Suppressor macrophage (primary cell): ENCODE measurements around the gene GRID2IP.
"Not testable (repeated sequence)": the region's sequence is repeated elsewhere in the genome, so short reads cannot be mapped to it uniquely, and the experiment has no call there.

ENCODE experiments used
- DNase-seq, 4 experiments: peaks; one replicate each; pipeline ENCODE4 v3.0.0-alpha.2; 2020 to 2022
- total RNA-seq, 17 experiments: gene quantifications; one replicate each; lab custom pipeline; 2026; ENCODE audit warnings: mixed read lengths in 6 of 17, inconsistent platforms in 3 of 17; lab: John Stamatoyannopoulos, UW

GRID2IP gene
- total RNA-seq = 0.07 to 2.2 (median 0.18) reads per million in 17 experiments

DNA sequence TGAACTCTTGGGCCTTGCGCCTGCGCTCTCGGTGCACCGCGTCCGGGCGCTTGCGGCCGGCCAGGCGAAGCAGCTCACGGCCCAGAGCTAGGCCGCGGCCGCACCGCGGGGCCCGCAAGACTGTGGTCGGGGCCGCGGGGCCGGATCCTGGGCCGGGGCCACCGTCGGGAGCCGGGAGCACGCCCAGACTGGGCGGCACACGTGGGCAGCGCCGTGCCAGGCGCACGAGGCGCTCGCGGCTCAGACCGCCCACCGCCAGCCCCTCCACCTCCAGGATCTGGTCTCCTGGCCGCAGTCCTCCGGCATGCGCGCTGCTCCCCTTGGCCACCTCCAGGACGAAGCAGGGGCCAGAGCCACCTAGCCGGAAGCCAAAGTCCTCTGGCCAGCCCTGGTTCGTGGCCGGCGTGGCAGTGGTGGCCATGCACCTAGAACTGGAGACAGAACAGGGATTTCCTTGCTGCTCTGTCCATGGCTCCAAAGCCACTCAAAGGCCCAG, at the start of gene GRID2IP:
Gene GRID2IP (minus strand): TSS at position 446 of the 496 bp plus-strand sequence. CDS start 25 bp downstream, at position 421.
- DNase-seq = no peak

DNA sequence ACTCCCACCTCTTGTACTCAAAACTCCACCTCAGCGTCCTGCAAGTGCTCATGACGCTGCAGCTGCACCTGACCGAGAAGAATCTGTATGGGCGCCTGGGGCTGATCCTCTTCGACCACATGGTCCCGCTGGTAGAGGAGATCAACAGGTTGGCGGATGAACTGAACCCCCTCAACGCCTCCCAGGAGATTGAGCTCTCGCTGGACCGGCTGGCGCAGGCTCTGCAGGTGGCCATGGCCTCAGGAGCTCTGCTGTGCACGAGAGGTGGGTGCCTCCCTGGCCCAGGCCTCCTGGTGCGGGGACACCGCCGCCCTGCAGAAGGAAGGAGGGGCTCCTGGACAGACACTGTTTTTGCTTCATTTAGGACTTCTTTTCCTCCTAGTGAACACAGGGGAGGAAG, 48.8 kb upstream of the GRID2IP start:
- no peak for DNase-seq

DNA sequence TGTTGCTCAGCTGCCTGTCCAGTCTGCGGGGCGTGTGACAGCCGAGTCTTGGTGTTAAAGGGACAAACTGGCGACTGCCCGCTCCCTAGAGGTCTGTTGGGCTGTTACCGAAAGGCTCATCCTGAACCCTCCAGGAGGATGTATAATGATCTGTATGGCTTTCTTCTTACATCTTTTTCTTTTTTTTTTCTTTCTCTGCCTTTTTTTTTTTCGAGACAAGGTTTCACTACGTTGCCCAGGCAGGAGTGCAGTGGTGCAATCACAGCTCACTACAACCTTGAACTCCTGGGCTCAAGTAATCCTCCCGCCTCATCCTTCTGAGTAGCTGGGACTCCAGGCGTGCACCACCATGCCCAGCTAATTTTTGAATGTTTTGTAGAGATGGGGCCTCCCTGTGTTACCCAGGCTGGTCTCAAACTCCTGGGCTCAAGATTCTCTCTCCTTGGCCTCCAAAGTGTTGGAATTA, 39.4 kb upstream of the GRID2IP start:
- no peak for DNase-seq

DNA sequence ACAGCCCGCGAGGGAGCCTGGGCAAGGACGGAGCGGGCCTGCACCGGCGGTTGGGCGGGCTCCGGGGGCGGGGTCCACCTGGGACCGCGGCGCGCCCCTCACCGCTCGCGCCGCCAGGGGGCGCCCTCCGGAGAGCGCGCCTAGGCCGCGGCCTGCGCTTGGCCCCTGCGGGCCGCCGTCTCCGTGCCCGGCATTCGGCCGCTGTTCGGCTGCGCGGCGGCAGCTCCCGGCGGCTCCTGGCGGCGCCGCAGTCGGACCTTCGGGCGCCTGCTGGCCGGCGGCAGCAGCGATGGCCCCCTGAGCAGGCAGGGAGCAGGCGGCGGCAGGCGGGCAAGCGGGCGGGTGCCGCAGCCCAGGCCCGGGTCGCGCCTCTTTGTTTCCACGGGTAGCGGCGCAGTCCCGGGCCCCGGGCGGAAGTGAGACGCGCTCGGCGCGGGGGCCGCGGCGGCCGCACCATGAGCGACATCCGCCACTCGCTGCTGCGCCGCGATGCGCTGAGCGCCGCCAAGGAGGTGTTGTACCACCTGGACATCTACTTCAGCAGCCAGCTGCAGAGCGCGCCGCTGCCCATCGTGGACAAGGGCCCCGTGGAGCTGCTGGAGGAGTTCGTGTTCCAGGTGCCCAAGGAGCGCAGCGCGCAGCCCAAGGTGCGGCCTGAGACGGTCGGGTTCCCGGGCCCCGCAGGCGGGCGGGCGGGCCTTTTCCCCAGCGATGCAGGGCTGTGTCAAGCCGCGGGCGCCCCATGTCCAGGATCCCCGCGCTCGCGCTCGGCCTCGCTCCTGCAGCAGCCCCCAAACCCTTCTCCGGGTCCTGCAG, 38.8 kb upstream of the GRID2IP start, which contains the start of gene INTS15:
Gene INTS15 (plus strand): TSS at position 193 of the 816 bp plus-strand sequence. CDS start 263 bp downstream, at position 456.
- peak; percentile 87 to 96 (median 94) for DNase-seq

DNA sequence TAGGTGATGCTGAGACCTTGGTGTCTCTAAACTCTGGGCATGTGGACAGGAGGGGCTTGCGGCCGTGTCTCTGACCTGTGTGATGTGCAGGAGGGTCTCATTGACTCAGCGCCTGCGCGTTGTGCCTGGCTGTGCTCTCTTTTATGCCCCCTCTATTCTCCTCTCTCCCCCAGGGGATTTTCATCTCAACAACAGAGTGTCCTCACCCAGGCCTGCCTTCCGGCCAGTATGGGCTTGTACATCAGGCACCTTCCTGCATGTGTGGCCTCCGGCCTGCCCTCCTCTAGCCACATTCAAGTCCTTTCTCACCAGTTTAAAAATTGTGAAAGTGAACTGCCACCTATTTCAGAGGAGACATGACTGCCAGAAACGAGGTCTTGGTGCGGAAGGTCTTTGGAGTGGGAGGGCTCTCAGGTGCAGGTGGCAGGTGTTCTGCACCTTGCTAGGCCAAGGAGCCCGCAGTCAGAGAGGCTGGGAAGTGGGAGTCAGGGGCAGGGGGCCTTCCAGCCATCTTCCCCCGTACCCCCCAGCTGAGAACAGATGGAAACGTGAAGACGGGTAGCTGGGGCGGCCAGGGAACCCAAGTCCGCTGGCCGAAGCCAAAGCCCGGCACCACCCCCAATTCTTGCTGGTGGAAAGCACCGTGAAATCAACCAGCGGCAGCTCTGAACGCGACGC, 38.0 kb upstream of the GRID2IP start:
- no peak for DNase-seq

DNA sequence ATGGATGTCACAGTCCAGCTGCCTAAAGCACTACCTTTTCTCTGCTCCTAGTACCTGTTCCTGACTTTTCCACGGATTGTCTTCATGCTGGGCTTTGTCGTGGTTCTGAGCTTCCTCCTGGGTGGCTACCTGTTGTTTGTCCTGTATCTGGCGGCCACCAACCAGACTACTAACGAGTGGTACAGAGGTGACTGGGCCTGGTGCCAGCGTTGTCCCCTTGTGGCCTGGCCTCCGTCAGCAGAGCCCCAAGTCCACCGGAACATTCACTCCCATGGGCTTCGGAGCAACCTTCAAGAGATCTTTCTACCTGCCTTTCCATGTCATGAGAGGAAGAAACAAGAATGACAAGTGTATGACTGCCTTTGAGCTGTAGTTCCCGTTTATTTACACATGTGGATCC, 37.3 kb upstream of the GRID2IP start:
- DNase-seq = no peak

DNA sequence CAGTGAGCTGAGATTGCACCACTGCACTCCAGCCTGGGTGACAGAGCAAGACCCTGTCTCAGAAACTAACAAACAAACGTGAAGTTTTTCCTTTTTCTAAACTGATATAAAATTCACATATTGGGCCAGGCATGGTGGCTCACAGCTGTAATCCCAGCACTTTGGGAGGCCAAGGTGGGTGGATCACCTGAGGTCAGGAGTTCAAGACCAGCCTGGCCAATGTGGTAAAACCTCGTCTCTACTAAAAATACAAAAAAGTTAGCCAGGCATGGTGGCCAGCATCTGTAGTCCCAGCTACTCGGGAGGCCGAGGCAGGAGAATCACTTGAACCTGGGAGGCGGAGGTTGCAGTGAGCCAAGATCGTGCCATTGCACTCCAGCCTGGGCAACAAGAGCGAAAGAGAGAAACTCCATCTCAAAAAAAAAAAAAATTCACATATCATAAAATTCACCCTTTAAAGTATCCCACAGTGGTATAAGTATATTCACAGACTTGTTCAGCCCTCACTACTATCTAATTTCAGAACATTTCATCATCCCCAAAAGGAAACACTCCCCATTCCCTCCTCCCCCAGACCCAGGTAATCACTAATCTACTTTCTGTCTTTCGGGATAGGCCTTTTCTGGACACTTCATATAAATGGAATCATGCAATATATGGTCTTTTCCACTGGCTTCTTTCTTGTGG, 34.6 kb upstream of the GRID2IP start:
- DNase-seq = not testable (repeated sequence)

DNA sequence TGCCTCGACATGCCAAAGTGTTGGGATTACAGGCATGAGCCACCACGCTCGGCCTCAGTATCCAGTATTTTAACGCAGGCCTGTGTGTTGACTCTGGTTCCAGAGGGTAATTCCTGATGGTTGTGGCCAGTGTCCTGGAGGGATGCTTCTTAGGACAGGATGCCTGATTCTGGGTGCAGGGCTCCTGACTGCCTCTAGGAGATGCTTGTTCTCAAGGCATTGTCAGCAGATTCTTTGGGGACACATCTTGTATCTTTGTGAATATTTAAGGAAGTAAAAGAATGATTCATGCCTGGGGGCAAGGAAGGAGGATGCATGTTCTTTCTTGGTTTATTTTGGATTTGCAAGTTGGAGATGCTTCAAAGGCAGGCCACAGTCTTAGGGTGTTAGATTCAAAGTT, 28.2 kb upstream of the GRID2IP start:
- DNase-seq = peak; percentile 78 to 92 (median 82)

DNA sequence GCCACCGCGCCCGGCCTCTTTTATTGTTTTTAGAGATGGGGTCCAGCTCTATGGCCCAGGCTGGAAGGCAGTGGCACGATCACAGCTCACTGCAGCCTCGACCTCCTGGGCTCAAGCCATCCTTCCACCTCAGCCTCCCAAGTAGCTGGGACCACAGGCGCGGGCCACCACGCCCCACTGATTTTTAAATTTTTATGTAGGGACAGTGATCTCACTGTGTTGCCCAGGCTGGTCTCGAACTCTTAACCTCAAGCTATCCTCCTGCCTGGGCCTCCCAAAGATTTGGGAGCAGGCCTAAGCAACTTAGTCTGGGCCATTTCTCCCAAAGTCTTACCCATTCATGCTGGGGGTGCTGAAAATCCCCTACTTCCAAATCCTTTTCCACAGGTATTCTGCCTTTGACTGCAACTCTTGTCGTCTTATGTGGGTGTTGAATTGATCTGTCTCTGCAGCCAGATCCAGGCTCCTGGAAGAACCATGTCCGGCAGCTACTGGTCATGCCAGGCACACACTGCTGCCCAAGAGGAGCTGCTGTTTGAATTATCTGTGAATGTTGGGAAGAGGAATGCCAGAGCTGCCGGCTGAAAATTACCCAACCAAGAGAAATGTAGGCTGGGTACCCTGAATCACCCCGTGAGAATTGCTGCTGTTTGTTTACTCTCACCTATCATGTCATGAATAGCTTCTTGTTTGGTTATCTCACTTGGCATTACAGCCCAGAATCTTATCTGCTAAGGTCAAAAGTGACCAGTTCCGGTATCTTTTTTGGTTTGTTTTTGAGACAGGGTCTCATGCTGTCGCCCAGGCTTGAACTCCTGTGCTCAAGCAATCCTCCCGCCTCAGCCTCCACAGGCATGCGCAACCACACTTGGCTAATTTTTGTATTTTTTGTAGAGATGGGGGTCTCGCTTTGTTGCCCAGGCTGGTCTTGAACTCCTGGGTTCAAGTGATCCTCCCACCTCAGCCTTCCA, 27.1 kb upstream of the GRID2IP start:
- no peak for DNase-seq

DNA sequence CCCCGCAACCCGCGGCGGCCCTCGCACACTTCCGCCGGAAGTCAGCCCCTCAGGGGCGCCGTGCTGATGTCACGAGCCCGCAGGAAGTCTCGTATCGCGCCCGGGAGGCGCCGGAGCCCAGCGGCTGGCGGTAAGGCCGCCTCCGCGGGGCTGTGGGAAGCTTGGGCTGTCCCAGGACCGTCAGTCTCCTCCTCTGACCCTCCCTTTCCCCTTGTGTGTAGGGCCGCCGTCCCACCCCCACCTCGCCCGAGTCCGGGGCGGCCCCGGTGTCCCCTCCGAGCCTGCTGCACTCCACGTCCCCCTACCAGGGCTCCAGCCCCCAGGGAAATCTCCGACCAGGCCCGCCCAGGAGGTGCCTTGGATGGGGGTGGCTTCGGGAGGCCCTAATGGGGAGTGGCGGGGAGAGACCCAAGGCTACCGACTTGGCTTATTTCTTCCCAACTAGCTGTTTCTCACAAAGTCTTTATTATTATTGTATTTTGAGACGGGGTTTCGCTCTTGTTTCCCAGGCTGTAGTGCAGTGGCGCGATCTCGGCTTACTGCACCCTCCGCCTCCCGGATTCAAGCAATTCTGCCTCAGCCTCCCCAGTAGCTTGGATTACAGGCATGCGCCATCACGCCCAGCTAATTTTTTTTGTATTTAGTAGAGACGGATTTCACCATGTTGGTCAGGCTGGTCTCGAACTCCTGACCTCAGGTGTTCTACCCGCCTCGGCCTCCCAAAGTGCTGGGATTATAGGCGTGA, 26.3 kb upstream of the GRID2IP start, which contains the start of gene ZDHHC4:
Gene ZDHHC4 (plus strand): TSS at position 86 of the 745 bp plus-strand sequence. CDS start 3,108 bp downstream, outside the sequence.
- DNase-seq = peak; percentile 95 to 98 (median 97)

DNA sequence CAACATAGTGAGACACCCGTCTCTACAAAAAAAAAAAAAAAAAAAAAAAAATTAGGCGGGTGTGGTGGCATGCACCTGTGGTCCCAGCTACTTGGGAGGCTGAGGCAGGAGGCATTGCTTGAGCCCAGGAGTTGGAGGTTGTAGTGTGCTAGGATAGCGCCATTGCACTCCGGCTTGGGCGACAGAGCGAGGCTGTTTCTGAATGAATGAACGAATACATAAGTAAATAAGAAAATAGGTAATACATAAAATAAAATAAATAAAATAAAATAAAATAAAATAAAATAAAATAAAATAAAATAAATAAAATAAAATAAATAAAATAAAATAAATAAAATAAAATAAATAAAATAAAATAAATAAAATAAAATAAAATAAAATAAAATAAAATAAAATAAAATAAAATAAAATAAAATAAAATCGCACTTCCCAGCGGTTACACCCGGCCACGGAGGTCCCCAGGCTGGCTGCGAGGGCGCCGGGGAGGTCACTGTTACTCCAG, 25.7 kb upstream of the GRID2IP start:
- not testable (repeated sequence) for DNase-seq

DNA sequence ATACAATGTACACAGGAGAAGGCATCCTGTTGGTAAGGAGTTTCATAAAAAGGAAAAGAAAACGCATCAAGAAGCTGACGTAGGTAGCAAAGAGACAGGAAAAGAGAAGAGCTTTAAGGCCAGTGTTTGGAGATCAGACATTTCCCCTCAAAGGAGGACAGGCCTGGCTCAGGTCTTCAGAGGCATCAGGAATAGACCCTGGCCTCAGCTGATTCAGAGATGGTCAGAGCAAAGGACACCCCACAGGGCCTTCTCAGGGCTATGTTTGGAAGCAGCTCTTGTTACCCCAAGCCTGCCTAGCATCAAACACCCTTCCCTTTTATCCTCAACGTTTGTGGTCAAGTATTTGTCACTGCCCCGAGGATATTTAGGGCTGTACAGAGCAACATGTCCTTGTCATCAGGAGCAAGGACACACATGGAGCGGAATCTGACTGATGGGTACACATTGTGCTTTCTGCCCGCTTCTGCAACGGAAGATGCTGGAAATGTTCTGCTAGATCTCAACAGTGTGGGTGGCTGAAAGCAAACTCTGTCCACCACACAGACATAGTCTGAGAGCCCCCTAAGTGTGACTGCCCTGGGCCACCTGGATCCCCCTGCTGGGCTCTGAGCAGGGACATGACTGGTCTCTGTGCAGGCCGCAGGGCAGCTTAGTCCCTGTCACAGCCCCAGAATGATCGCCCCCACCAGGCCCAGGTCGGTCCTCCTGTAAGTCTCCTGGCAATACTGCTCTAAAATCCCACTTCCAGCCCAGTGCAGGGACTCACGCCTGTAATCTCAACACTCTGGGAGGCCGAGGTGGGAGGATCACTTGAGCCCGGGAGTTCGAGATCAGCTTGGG, 25.0 kb upstream of the GRID2IP start:
- DNase-seq = no peak

DNA sequence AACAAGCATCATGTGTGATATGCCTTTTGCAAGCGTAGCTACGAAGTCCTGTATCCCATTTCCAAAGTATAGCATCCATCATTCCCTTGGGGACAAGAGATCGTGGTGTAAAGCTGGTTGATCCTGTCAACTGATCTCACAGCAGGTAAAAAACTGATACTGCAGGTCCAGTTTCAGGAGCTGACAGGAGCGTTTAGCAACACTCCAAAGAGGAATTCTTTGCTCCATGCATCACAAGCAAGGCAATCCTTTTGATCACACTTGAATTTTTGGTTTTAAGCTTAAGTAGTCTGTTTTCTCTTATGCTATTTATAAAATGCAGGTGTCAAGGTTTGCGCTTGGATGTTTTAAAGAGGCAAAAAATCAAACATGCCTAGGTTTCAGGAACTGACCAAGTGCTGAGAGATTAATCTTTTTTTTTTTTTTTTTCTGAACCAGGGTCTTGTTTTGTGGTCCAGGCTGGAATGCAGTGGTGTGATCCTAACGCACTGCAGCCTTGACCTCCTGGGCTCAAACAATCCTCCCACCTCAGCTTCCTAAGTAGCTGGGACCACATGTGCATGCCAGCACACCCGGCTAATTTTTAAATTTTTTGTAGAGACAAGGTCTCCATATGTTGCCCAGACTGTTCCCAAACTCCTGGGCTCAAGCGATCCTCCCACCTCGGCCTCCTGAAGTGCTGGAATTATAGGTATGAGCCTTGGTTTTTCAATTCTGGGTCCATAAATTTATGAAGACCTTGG, 24.2 kb upstream of the GRID2IP start:
- DNase-seq = no peak

DNA sequence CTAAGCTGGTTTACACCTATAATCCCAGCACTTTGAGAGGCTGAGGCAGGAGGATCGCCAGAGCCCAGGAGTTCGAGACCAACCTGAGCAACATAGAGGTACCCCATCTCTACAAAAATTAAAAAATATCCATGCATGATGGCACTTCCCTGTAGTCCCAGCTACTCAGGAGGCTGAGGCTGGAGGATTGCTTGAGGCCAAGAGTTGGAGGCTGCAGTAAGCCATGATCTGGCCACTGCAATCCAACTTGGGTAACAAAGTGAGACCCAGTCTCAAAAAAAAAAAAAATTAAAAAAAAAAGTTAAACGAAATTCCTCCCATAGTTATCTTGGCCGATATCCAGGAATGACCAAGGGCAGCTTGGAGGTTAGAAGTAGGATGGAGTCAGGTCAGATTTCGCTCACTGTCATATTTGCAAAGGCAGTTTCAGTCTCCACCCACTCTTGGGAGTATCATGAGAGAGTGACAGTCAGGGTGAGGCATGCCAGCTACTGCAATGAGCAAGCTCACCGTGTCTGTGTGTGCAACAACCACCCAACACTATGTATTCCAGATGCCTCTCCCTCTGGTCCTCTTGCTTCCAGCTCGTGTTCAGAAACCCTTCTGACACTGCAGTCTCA, 20.0 kb upstream of the GRID2IP start:
- peak; percentile 57 to 84 (median 71) for DNase-seq

DNA sequence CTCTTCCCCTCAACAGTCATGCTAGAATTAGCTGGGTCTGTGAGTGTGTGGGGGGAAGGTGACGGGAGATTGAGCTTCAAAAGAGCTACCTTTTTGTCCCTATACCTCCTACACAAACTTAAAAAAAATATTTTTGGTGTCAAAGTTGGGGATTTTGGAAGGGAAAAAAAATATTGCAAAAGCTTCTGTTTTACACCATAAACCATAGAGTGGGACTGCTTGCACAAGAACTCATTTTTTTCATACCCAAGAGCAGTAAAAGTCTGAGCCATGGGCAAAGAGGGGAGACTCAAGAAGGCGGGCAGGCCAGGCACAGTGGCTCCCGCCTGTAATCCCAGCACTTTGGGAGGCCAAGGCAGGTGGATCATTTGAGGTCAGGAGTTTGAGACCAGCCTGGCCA, 16.6 kb upstream of the GRID2IP start:
- DNase-seq = peak in 2 of 4 experiments; percentile 55 to 59

DNA sequence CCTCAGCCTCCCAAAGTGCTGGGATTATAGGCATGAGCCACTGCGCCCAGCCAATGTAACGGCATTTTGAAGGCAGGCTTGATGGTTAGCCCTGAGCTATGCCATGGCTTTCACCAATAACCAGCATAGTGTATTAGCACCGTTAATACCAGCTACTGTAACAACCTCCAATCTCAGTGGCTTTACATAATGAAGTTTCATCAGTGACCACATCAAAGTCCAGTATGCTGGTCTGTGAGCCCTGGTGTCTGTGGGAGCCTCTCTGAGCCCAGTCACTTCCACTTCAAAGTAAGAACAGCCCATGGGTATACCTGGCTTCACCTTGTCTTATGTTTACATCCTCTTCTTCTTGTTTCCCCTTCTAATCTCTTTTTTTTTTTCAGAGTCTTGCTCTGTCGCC, 14.4 kb upstream of the GRID2IP start:
- DNase-seq = no peak

DNA sequence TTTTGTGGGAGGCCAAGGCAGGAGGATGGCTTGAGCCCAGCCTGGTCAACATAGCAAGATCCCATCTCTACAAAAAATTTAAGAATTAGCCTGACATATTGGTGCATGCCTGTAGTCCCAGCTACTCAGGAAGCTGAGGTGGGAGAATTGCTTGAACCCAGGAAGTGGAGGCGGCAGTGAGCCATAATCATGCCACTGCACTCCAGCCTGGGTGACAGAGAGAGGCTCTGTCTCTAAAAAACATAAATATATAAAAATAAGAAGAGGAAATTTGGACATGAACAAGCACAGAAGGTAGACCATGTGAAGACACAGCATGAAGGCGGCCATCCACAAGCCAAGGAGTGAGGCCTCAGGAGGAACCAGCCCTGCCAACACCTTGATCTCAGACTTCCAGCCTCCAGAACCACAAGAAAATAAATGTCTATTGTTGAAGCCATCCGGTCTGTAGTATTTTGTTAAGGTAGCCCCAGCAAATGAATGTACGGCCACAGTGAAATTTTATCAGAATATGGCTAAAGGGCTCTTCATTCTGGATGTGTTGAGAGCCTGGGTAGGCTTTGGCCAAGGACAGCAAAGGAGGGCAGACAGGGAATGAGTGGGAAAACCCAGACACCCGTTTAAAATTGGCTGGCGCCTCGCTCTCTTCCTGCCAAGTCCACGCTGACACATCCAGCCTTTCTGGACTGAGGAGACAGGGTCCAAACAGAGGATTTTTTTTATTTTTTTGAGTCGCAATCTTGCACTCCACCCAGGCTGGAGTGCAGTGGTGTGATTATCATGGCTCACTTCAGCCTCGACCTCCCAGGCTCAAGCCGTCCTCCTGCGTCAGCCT, 12.9 kb upstream of the GRID2IP start:
- peak; percentile 40 to 74 (median 64) for DNase-seq
